Panc1 (cell line): ENCODE results near the gene NMRK2. TPM values are rescaled to one million over a fixed set of nuclear protein-coding genes. Genes with fewer than 3 reads are reported as not detected.

Source experiments
- ATAC-seq: fragments of 200-7000 bp; cut with Tn5 transposase; 2 replicates; pipeline ENCODE4 v1.9.1; 2020; ENCODE audit warnings: mild to moderate bottlenecking, moderate library complexity
- BruUV-seq: library from RNA; stranded (reverse); fragments of 400-500 nt; replicated peaks from 2 replicates; lab custom pipeline; 2021; lab: Mats Ljungman, UMichigan
- CTCF ChIA-PET: fragments of 300-600 bp; sonication (Branson Sonifier 250); formaldehyde crosslinking; loops from one replicate; lab custom pipeline; 2022; ENCODE audit warnings: antibody characterized with exemption; lab: Charles Lee
- POLR2A ChIA-PET: fragments of 300-600 bp; sonication (Branson Sonifier 250); formaldehyde crosslinking; loops from one replicate; lab custom pipeline; 2022; ENCODE audit warnings: antibody characterized with exemption; lab: Charles Lee
- DNase-seq: peaks from one replicate; pipeline ENCODE4 v3.0.0-alpha.2; 2010; ENCODE audit warnings: low read depth, low spot score
- H3K27ac ChIP-seq: 2 replicates; pipeline ENCODE4 v1.5.1; 2011; ENCODE audit warnings: mild to moderate bottlenecking, low read length, inconsistent platforms
- H3K27me3 ChIP-seq: fragments of 200-500 bp; sonication (Bioruptor generic); 2 replicates; pipeline ENCODE4 v1.6.0; 2014; ENCODE audit warnings: low read length, inconsistent platforms; ENCODE audit not compliant: control insufficient read depth, insufficient read depth
- H3K36me3 ChIP-seq: fragments of 200-500 bp; sonication (Bioruptor generic); 2 replicates; pipeline ENCODE4 v1.5.1; 2014; ENCODE audit warnings: inconsistent platforms, mild to moderate bottlenecking, low read length, moderate library complexity; ENCODE audit not compliant: control insufficient read depth, insufficient read depth
- H3K4me1 ChIP-seq: 2 replicates; pipeline ENCODE4 v1.5.1; 2011; ENCODE audit warnings: inconsistent platforms, mild to moderate bottlenecking, low read length, moderate library complexity; ENCODE audit not compliant: control insufficient read depth, insufficient read depth
- H3K4me3 ChIP-seq, 2 experiments: 2 replicates each; pipeline ENCODE4 v1.5.1; 2011 to 2012; ENCODE audit warnings: low read depth in 2 of 2, low read length in 2 of 2, mild to moderate bottlenecking in 2 of 2, inconsistent platforms in 1 of 2, moderate library complexity in 1 of 2
- H3K9me3 ChIP-seq: fragments of 200-500 bp; sonication (Bioruptor generic); 2 replicates; pipeline ENCODE4 v1.5.1; 2014; ENCODE audit warnings: low read depth, mild to moderate bottlenecking, inconsistent platforms, low read length, moderate library complexity; ENCODE audit not compliant: control insufficient read depth, insufficient read depth
- CTCF ChIP-seq: fragments of 450-650 bp; IDR thresholded peaks from 2 replicates; pipeline ENCODE4 v1.5.1; 2017; ENCODE audit warnings: mild to moderate bottlenecking
- POLR2AphosphoS5 ChIP-seq: IDR thresholded peaks from 2 replicates; pipeline ENCODE4 v1.6.1; 2012; ENCODE audit warnings: mild to moderate bottlenecking, low read depth, low read length, moderate library complexity
- REST ChIP-seq, 2 experiments: IDR thresholded peaks; 2 replicates each; pipeline ENCODE4 v1.6.1; 2011 to 2012; ENCODE audit warnings: low read depth in 2 of 2, control low read depth in 1 of 2, low read length in 1 of 2, mild to moderate bottlenecking in 1 of 2, moderate library complexity in 1 of 2; ENCODE audit not compliant: insufficient read depth in 1 of 2
- SIN3A ChIP-seq: IDR thresholded peaks from 2 replicates; pipeline ENCODE4 v1.6.1; 2012; ENCODE audit warnings: low read depth, mild to moderate bottlenecking, low read length, moderate library complexity, borderline replicate concordance; ENCODE audit not compliant: insufficient read depth
- TCF7L2 ChIP-seq: IDR thresholded peaks from 2 replicates; pipeline ENCODE4 v1.6.1; 2011; ENCODE audit warnings: mild to moderate bottlenecking, low read depth, low read length, inconsistent platforms
- in situ Hi-C: cut with HindIII; loops from 2 replicates; pipeline ENCODE4 v1.10.0; 2016; ENCODE audit warnings: low sequenced_read_pairs, low pct_unique_long_range_greater_than_20kb
- intact Hi-C: fragments of 100-400 bp; cut with micrococcal nuclease; formaldehyde crosslinking; loops from one replicate; pipeline ENCODE4 v1.10.0; 2022; ENCODE audit not compliant: unreplicated experiment
- total RNA-seq: library from RNA; stranded (reverse); gene quantifications from one replicate; pipeline ENCODE4 v1.2.1, GENCODE V29; 2021; ENCODE audit not compliant: unreplicated experiment

Gene NMRK2
- total RNA-seq, 1 experiment from 2014 or later = 0.21 TPM

- intact Hi-C loops = loop anchor here (10.0 kb wide), 1 partner anchor 218 kb away; no protein-coding TSS in a partner anchor
- POLR2A ChIA-PET = interaction anchor here (0.7 kb wide), 1 partner anchor 95 kb away, joined by 3 read pairs; no protein-coding TSS in a partner anchor
- Histone ChIP-seq H3K4me3 (peak overlapping the region; percentile 65 to 99), H3K27ac (peak overlapping the region; percentile 83), H3K36me3 (peaks cover 22% of the 10 kb centered on the region), H3K9me3 (no peaks in the 10 kb centered on the region), H3K4me1 (peaks cover 8% of the 10 kb centered on the region), H3K27me3 (no peaks in the 10 kb centered on the region)
- TF ChIP-seq REST (IDR thresholded peaks at IDR 0.05; ENCODE audit: insufficient read depth in 1 of 2, low read depth in 2 of 2, low read length in 1 of 2) (no peak), SIN3A (no peak), CTCF (peak; percentile 76), POLR2AphosphoS5 (no peak), TCF7L2 (no peak)
- no peak for DNase-seq
- no TSS peak for BruUV-seq
- peak; percentile 51 for ATAC-seq
- in situ Hi-C loops = no loop called here
- CTCF ChIA-PET = interaction anchor here (0.6 kb wide), 1 partner anchor 28 kb away, joined by 9 read pairs; no protein-coding TSS in a partner anchor
Observed at GRCh38 chr19:3986260-3987041, 53.6 kb downstream of the NMRK2 start.

- in situ Hi-C loops = no loop called here
- Histone ChIP-seq H3K9me3 (no peaks in the 10 kb centered on the region), H3K4me3 (peak overlapping the region; percentile 65 to 99), H3K27ac (peak overlapping the region; percentile 83), H3K4me1 (peaks cover 8% of the 10 kb centered on the region), H3K36me3 (peaks cover 14% of the 10 kb centered on the region), H3K27me3 (no peaks in the 10 kb centered on the region)
- BruUV-seq = no TSS peak
- DNase-seq = no peak
- intact Hi-C loops = loop anchor here (10.0 kb wide), 1 partner anchor 217 kb away; no protein-coding TSS in a partner anchor
- TF ChIP-seq REST (IDR thresholded peaks at IDR 0.05; ENCODE audit: insufficient read depth in 1 of 2, low read depth in 2 of 2, low read length in 1 of 2) (no peak), CTCF (peak; percentile 93), TCF7L2 (no peak), POLR2AphosphoS5 (no peak)
- ChIA-PET POLR2A (interaction anchor here (0.6 kb wide), 3 partner anchors 19 to 196 kb away, joined by 6 to 15 read pairs (median 10); no protein-coding TSS in a partner anchor), CTCF (interaction anchor here (0.5 to 0.7 kb wide), 9 partner anchors 18 to 1128 kb away, joined by 3 to 10 read pairs (median 7); no protein-coding TSS in a partner anchor)
- peak; percentile 15; the same call in 1 of the 2 replicates for ATAC-seq
Observed at GRCh38 chr19:3987619-3988371, 54.9 kb downstream of the NMRK2 start.
